HCT116 (cell line): Measurements from ENCODE around the gene HFE. TPM values are rescaled to one million over a fixed set of nuclear protein-coding genes. Genes with fewer than 3 reads are reported as not detected.

Experiments used
- ATAC-seq: fragments of 200-7000 bp; cut with Tn5 transposase; 2 replicates; pipeline ENCODE4 v1.9.1; 2020; ENCODE audit warnings: mild to moderate bottlenecking, moderate library complexity
- BruUV-seq: library from RNA; stranded (reverse); fragments of 400-500 nt; replicated peaks from 2 replicates; lab custom pipeline; 2021; lab: Mats Ljungman, UMichigan
- CTCF ChIA-PET: fragments of 300-600 bp; sonication (Branson Sonifier 250); formaldehyde crosslinking; loops from one replicate; lab custom pipeline; 2021; ENCODE audit warnings: antibody characterized with exemption; lab: Charles Lee
- POLR2A ChIA-PET: fragments of 300-600, 350-600 bp; sonication (Branson Sonifier 250); formaldehyde crosslinking; loops from one replicate; lab custom pipeline; 2021; ENCODE audit warnings: antibody characterized with exemption; lab: Charles Lee
- RAD21 ChIA-PET, 2 experiments: fragments of 300-600 bp; sonication (Branson Sonifier 250); formaldehyde crosslinking; loops; one replicate each; lab custom pipeline; 2023; ENCODE audit warnings: low total read pairs in 2 of 2; ENCODE audit not compliant: uncharacterized antibody in 2 of 2, unreplicated experiment in 2 of 2, low non-redundant PET in 1 of 2; lab: Charles Lee
- DNase-seq: peaks from one replicate; pipeline ENCODE4 v3.0.0-alpha.2; 2010; ENCODE audit warnings: low read depth, low spot score
- H2AFZ ChIP-seq: fragments of 200-600 bp; shearing (Covaris generic), sonication (generic); 2 replicates; pipeline ENCODE4 v1.6.1; 2017; ENCODE audit warnings: low read depth, mixed run types, mixed read lengths, antibody characterized with exemption, low read length; ENCODE audit not compliant: poor library complexity, severe bottlenecking
- H3K27ac ChIP-seq: 2 replicates; pipeline ENCODE4 v1.5.1; 2012; ENCODE audit warnings: low read depth, low read length
- H3K27me3 ChIP-seq: fragments of 200-600 bp; sonication (generic); 2 replicates; pipeline ENCODE4 v1.6.1; 2016; ENCODE audit warnings: mixed run types, low read length, mixed read lengths; ENCODE audit not compliant: insufficient read depth
- H3K36me3 ChIP-seq, 2 experiments: fragments of 200-500 bp in 1 of 2; fragments of 200-600 bp in 1 of 2; sonication (Bioruptor generic) in 1 of 2; sonication (generic) in 1 of 2; 2 replicates each; pipeline versions ENCODE4 v1.5.1 to v1.6.1; 2014 to 2016; ENCODE audit warnings: low read length in 2 of 2, inconsistent platforms in 1 of 2, mixed read lengths in 1 of 2, mixed run types in 1 of 2; ENCODE audit not compliant: insufficient read depth in 2 of 2, control insufficient read depth in 1 of 2
- H3K4me1 ChIP-seq, 2 experiments: fragments of 200-600 bp in 1 of 2; sonication (generic) in 1 of 2; 2 replicates each; pipeline versions ENCODE4 v1.5.1 to v1.6.1; 2012 to 2017; ENCODE audit warnings: low read length in 2 of 2, inconsistent platforms in 1 of 2, mild to moderate bottlenecking in 1 of 2, mixed read lengths in 1 of 2, mixed run types in 1 of 2, moderate library complexity in 1 of 2; ENCODE audit not compliant: insufficient read depth in 2 of 2, control insufficient read depth in 1 of 2
- H3K4me2 ChIP-seq: fragments of 200-600 bp; sonication (generic); 2 replicates; pipeline ENCODE4 v1.6.1; 2017; ENCODE audit warnings: mixed run types, low read length, mixed read lengths
- H3K4me3 ChIP-seq, 2 experiments: fragments of 200-600 bp in 1 of 2; sonication (generic) in 1 of 2; replicated peaks in 1 of 2; 2 replicates each; pipeline ENCODE4 v1.5.1; 2011 to 2016; ENCODE audit warnings: low read length in 2 of 2, control low read depth in 1 of 2, low read depth in 1 of 2, mild to moderate bottlenecking in 1 of 2, mixed read lengths in 1 of 2, mixed run types in 1 of 2
- H3K79me2 ChIP-seq: fragments of 200-600 bp; sonication (generic); 2 replicates; pipeline ENCODE4 v1.6.1; 2017; ENCODE audit warnings: mild to moderate bottlenecking, mixed run types, low read length, moderate library complexity, mixed read lengths; ENCODE audit not compliant: insufficient read depth
- H3K9ac ChIP-seq: fragments of 200-600 bp; sonication (generic); 2 replicates; pipeline ENCODE4 v1.6.1; 2016; ENCODE audit warnings: low read length, mixed read lengths
- H3K9me2 ChIP-seq: fragments of 200-600 bp; sonication (generic), shearing (Covaris generic); 2 replicates; pipeline ENCODE4 v1.6.1; 2017; ENCODE audit warnings: mixed run types, mild to moderate bottlenecking, moderate library complexity; ENCODE audit not compliant: insufficient read depth
- H3K9me3 ChIP-seq, 2 experiments: fragments of 200-500 bp in 1 of 2; fragments of 200-600 bp in 1 of 2; sonication (Bioruptor generic) in 1 of 2; sonication (generic) in 1 of 2; 2 replicates each; pipeline ENCODE4 v1.6.1; 2014 to 2017; ENCODE audit warnings: low read length in 2 of 2, mixed read lengths in 2 of 2, inconsistent platforms in 1 of 2, low read depth in 1 of 2, mild to moderate bottlenecking in 1 of 2, mixed run types in 1 of 2, moderate library complexity in 1 of 2; ENCODE audit not compliant: control insufficient read depth in 1 of 2, insufficient read depth in 1 of 2
- H4K20me1 ChIP-seq: fragments of 200-600 bp; sonication (generic), shearing (Covaris generic); 2 replicates; pipeline ENCODE4 v1.6.1; 2017; ENCODE audit warnings: mixed run types, mild to moderate bottlenecking, moderate library complexity; ENCODE audit not compliant: insufficient read depth
- CEBPB ChIP-seq: IDR thresholded peaks from 2 replicates; pipeline ENCODE4 v1.6.1; 2012; ENCODE audit warnings: low read depth
- EGR1 ChIP-seq: IDR thresholded peaks from 2 replicates; pipeline ENCODE4 v1.6.1; 2012; ENCODE audit warnings: low read depth
- ELF1 ChIP-seq: IDR thresholded peaks from 2 replicates; pipeline ENCODE4 v1.6.1; 2012; ENCODE audit warnings: low read depth, borderline replicate concordance
- EZH2 ChIP-seq: fragments of 200-600 bp; sonication (generic); IDR thresholded peaks from 2 replicates; pipeline ENCODE4 v1.6.1; 2017; ENCODE audit warnings: antibody characterized with exemption, mixed run types
- EZH2phosphoT487 ChIP-seq: fragments of 200-600 bp; IDR thresholded peaks from 2 replicates; pipeline ENCODE4 v1.6.1; 2018; ENCODE audit warnings: antibody characterized with exemption, borderline replicate concordance
- FOSL1 ChIP-seq: IDR thresholded peaks from 2 replicates; pipeline ENCODE4 v1.6.1; 2012; ENCODE audit warnings: low read depth
- JUND ChIP-seq: IDR thresholded peaks from 2 replicates; pipeline ENCODE4 v1.6.1; 2012
- POLR2A ChIP-seq: IDR thresholded peaks from 2 replicates; pipeline ENCODE4 v1.7.0; 2011; ENCODE audit warnings: borderline replicate concordance; ENCODE audit not compliant: insufficient read depth, insufficient read length; ENCODE audit errors: extremely low read depth
- POLR2AphosphoS5 ChIP-seq: IDR thresholded peaks from 2 replicates; pipeline ENCODE4 v1.6.1; 2011; ENCODE audit warnings: mild to moderate bottlenecking, low read depth, low read length, moderate library complexity
- SRF ChIP-seq: IDR thresholded peaks from 2 replicates; pipeline ENCODE4 v1.6.1; 2012; ENCODE audit warnings: low read depth
- TCF7L2 ChIP-seq: IDR thresholded peaks from 2 replicates; pipeline ENCODE4 v1.7.0; 2011; ENCODE audit warnings: borderline replicate concordance, inconsistent platforms; ENCODE audit not compliant: insufficient read depth, insufficient read length; ENCODE audit errors: extremely low read depth
- intact Hi-C: fragments of 100-400 bp; cut with micrococcal nuclease; formaldehyde crosslinking; loops from 2 replicates; pipeline ENCODE4 v1.10.0; 2022
- total RNA-seq: library from RNA; stranded (reverse); gene quantifications from one replicate; pipeline ENCODE4 v1.2.1, GENCODE V29; 2021; ENCODE audit not compliant: unreplicated experiment
- TF ChIP-seq, protein P1 (sequence below): IDR thresholded peaks from 2 replicates; pipeline ENCODE4 v1.6.1; 2011; ENCODE audit warnings: mild to moderate bottlenecking, low read length, moderate library complexity; ENCODE audit not compliant: insufficient replicate concordance; ENCODE audit errors: extremely low read depth
- TF ChIP-seq, protein P2 (sequence below), 3 experiments: fragments of 200-600 bp in 1 of 3; sonication (generic) in 1 of 3; IDR thresholded peaks in 2 of 3; conservative IDR thresholded peaks in 1 of 3; 2 replicates each; pipeline ENCODE4 v1.5.1; 2012 to 2017; ENCODE audit warnings: low read depth in 2 of 3, low read length in 2 of 3, antibody characterized with exemption in 1 of 3, borderline replicate concordance in 1 of 3, control low read depth in 1 of 3, mild to moderate bottlenecking in 1 of 3, mixed read lengths in 1 of 3, mixed run types in 1 of 3, moderate library complexity in 1 of 3; ENCODE audit not compliant: insufficient read depth in 1 of 3
- TF ChIP-seq, protein P3 (sequence below): IDR thresholded peaks from 2 replicates; pipeline ENCODE4 v1.6.1; 2012; ENCODE audit warnings: low read depth

Gene HFE
- total RNA-seq, 1 experiment from 2014 or later = 9.8 TPM

DNA sequence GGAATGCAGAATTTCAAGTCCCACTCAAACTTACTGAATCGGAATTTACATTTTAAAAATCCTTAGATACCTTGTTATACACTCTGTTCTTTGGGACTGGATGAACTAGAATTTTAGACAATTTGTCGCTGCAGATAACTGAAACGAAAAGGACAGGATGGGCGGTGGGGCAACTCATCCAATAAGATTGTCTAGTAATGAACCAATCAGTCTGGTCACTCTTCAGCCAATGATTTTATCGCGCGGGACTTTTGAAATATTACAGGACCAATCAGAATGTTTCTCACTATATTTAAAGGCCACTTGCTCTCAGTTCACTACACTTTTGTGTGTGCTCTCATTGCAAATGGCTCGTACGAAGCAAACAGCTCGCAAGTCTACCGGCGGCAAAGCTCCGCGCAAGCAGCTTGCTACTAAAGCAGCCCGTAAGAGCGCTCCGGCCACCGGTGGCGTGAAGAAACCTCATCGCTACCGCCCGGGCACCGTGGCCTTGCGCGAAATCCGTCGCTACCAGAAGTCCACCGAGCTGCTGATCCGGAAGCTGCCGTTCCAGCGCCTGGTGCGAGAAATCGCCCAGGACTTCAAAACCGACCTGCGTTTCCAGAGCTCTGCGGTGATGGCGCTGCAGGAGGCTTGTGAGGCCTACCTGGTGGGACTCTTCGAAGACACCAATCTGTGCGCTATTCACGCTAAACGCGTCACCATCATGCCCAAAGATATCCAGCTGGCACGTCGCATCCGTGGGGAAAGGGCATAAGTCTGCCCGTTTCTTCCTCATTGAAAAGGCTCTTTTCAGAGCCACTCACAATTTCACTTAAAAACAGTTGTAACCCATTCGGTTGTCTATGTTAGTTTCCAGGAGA lies 41.9 kb upstream of the HFE start:
- POLR2A ChIA-PET = interaction anchor here (1.2 to 13.4 kb wide), 4 partner anchors 14 to 79 kb away, joined by 4 to 202 read pairs (median 6); a partner anchor contains a TSS
- no peak for TF ChIP-seq EGR1
- TF ChIP-seq CEBPB = no peak
- no peak for TF ChIP-seq POLR2AphosphoS5
- TF ChIP-seq EZH2phosphoT487 = no peak
- no peak for TF ChIP-seq TCF7L2
- no peak for TF ChIP-seq SRF
- TF ChIP-seq, protein P1, sequence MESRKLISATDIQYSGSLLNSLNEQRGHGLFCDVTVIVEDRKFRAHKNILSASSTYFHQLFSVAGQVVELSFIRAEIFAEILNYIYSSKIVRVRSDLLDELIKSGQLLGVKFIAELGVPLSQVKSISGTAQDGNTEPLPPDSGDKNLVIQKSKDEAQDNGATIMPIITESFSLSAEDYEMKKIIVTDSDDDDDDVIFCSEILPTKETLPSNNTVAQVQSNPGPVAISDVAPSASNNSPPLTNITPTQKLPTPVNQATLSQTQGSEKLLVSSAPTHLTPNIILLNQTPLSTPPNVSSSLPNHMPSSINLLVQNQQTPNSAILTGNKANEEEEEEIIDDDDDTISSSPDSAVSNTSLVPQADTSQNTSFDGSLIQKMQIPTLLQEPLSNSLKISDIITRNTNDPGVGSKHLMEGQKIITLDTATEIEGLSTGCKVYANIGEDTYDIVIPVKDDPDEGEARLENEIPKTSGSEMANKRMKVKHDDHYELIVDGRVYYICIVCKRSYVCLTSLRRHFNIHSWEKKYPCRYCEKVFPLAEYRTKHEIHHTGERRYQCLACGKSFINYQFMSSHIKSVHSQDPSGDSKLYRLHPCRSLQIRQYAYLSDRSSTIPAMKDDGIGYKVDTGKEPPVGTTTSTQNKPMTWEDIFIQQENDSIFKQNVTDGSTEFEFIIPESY = no peak
- no peak for TF ChIP-seq POLR2A
- TF ChIP-seq, protein P2, sequence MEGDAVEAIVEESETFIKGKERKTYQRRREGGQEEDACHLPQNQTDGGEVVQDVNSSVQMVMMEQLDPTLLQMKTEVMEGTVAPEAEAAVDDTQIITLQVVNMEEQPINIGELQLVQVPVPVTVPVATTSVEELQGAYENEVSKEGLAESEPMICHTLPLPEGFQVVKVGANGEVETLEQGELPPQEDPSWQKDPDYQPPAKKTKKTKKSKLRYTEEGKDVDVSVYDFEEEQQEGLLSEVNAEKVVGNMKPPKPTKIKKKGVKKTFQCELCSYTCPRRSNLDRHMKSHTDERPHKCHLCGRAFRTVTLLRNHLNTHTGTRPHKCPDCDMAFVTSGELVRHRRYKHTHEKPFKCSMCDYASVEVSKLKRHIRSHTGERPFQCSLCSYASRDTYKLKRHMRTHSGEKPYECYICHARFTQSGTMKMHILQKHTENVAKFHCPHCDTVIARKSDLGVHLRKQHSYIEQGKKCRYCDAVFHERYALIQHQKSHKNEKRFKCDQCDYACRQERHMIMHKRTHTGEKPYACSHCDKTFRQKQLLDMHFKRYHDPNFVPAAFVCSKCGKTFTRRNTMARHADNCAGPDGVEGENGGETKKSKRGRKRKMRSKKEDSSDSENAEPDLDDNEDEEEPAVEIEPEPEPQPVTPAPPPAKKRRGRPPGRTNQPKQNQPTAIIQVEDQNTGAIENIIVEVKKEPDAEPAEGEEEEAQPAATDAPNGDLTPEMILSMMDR (IDR thresholded peaks at IDR 0.05 in 2 of 3, conservative IDR thresholded peaks at IDR 0.05 in 1 of 3; ENCODE audit: borderline replicate concordance in 1 of 3, insufficient read depth in 1 of 3, low read depth in 2 of 3, low read length in 2 of 3) = no peak
- TF ChIP-seq, protein P3, sequence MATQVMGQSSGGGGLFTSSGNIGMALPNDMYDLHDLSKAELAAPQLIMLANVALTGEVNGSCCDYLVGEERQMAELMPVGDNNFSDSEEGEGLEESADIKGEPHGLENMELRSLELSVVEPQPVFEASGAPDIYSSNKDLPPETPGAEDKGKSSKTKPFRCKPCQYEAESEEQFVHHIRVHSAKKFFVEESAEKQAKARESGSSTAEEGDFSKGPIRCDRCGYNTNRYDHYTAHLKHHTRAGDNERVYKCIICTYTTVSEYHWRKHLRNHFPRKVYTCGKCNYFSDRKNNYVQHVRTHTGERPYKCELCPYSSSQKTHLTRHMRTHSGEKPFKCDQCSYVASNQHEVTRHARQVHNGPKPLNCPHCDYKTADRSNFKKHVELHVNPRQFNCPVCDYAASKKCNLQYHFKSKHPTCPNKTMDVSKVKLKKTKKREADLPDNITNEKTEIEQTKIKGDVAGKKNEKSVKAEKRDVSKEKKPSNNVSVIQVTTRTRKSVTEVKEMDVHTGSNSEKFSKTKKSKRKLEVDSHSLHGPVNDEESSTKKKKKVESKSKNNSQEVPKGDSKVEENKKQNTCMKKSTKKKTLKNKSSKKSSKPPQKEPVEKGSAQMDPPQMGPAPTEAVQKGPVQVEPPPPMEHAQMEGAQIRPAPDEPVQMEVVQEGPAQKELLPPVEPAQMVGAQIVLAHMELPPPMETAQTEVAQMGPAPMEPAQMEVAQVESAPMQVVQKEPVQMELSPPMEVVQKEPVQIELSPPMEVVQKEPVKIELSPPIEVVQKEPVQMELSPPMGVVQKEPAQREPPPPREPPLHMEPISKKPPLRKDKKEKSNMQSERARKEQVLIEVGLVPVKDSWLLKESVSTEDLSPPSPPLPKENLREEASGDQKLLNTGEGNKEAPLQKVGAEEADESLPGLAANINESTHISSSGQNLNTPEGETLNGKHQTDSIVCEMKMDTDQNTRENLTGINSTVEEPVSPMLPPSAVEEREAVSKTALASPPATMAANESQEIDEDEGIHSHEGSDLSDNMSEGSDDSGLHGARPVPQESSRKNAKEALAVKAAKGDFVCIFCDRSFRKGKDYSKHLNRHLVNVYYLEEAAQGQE = no peak
- TF ChIP-seq EZH2 = no peak
- TF ChIP-seq JUND = no peak
- no peak for TF ChIP-seq ELF1
- no peak for TF ChIP-seq FOSL1
- TF ChIP-seq, all 23 proteins: peak for 0
- BruUV-seq = no TSS peak
- no peak overlapping the region for H3K9ac ChIP-seq
- H3K4me1 ChIP-seq = peaks cover 5 to 14% of the 10 kb centered on the region in 2 experiments; a peak in 3 of 4 replicates
- H4K20me1 ChIP-seq = no peaks in the 10 kb centered on the region
- H3K9me2 ChIP-seq = no peaks in the 10 kb centered on the region
- no peak overlapping the region for H3K4me2 ChIP-seq
- intact Hi-C loops = no loop called here
- no peaks in the 10 kb centered on the region for H3K36me3 ChIP-seq
- RAD21 ChIA-PET = no interaction called here
- no peak overlapping the region for H3K27ac ChIP-seq
- DNase-seq (no peak), ATAC-seq (no peak)
- CTCF ChIA-PET = no interaction called here
- no peak overlapping the region for H3K4me3 ChIP-seq
- H2AFZ ChIP-seq = no peak overlapping the region
- H3K9me3 ChIP-seq = no peaks in the 10 kb centered on the region; a peak in 1 of 4 replicates
- no peaks in the 10 kb centered on the region for H3K27me3 ChIP-seq
- no peaks in the 10 kb centered on the region for H3K79me2 ChIP-seq
